Measurements from ENCODE around the gene RTP1. TPM values are rescaled to one million over a fixed set of nuclear protein-coding genes. Genes with fewer than 3 reads are reported as not detected.
"Not testable (repeated sequence)": the region's sequence is repeated elsewhere in the genome, so short reads cannot be mapped to it uniquely, and the experiment has no call there.

Gene RTP1
- total RNA-seq, 1 donor from 2014 or later: not detected

DNA sequence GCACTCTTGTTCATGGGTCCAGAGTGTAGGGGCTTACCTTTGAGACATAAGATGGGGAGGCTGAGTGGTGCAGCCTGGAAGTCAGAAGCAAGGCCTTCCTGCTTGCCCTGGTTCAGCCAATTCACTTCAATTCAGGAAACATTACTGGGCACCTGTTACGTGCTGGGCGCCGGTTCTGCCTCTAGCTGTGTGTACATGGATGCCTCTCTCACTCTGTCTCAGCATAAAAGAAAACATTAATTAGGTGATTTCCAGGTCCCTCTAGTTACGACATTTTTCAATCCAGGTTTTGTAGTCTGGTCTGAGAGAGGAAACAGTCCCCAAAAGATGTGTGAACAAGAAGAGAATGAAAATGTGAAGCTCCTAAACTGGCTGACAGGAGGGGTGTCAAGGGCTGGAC, 1.2 kb downstream of the RTP1 start:
- Mint-ChIP-seq H3K9me3 (no peaks in the 10 kb centered on the region), H3K27me3 (ENCODE audit: low read depth) (peaks cover 23% of the 10 kb centered on the region), H3K4me3 (no peak overlapping the region), H3K4me1 (no peaks in the 10 kb centered on the region), H3K27ac (no peak overlapping the region), H3K36me3 (no peaks in the 10 kb centered on the region)
- DNase-seq (ENCODE audit: low spot score in 2 of 2, unreplicated experiment in 2 of 2): no peak
- TF ChIP-seq, protein P1, sequence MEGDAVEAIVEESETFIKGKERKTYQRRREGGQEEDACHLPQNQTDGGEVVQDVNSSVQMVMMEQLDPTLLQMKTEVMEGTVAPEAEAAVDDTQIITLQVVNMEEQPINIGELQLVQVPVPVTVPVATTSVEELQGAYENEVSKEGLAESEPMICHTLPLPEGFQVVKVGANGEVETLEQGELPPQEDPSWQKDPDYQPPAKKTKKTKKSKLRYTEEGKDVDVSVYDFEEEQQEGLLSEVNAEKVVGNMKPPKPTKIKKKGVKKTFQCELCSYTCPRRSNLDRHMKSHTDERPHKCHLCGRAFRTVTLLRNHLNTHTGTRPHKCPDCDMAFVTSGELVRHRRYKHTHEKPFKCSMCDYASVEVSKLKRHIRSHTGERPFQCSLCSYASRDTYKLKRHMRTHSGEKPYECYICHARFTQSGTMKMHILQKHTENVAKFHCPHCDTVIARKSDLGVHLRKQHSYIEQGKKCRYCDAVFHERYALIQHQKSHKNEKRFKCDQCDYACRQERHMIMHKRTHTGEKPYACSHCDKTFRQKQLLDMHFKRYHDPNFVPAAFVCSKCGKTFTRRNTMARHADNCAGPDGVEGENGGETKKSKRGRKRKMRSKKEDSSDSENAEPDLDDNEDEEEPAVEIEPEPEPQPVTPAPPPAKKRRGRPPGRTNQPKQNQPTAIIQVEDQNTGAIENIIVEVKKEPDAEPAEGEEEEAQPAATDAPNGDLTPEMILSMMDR (IDR thresholded peaks at IDR 0.05; ENCODE audit: unreplicated experiment): no peak

DNA sequence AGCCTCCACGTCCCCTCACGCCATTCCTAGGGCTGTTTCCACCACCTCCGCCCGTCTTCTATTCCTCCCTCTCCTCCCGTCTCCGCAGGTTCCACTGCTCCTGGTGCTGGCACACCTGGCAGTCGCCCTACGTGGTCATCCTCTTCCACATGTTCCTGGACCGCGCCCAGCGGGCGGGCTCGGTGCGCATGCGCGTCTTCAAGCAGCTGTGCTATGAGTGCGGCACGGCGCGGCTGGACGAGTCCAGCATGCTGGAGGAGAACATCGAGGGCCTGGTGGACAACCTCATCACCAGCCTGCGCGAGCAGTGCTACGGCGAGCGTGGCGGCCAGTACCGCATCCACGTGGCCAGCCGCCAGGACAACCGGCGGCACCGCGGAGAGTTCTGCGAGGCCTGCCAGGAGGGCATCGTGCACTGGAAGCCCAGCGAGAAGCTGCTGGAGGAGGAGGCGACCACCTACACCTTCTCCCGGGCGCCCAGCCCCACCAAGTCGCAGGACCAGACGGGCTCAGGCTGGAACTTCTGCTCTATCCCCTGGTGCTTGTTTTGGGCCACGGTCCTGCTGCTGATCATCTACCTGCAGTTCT, 2.3 kb downstream of the RTP1 start:
- not testable (repeated sequence) for H3K4me1 Mint-ChIP-seq; H3K4me3 Mint-ChIP-seq; H3K9me3 Mint-ChIP-seq; H3K36me3 Mint-ChIP-seq; DNase-seq (ENCODE audit: low spot score in 2 of 2, unreplicated experiment in 2 of 2); H3K27ac Mint-ChIP-seq
- peaks cover 19% of the 10 kb centered on the region for H3K27me3 Mint-ChIP-seq (ENCODE audit: low read depth)

DNA sequence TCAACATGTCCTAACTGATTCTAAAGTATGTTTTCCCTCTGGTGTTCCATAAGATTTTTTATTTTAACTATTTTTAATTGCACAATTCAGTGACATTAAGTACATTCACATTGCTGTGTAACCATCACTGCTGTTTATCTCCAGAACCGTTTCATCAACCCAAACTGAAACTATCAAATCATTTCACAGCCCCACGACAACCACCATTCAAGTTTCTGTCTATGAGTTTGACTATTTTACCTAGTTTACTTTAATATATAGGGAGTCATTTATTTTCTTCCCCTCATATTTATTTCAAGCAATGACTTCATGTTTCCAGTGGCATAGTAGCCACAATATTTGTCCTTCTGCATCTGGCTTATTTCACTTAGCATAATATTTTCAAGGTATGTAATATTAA, 8.4 kb downstream of the RTP1 start:
- DNase-seq (ENCODE audit: low spot score in 2 of 2, unreplicated experiment in 2 of 2): no peak
- no peak overlapping the region for H3K27ac Mint-ChIP-seq
- peaks cover 25% of the 10 kb centered on the region for H3K27me3 Mint-ChIP-seq (ENCODE audit: low read depth)
- no peak overlapping the region for H3K4me3 Mint-ChIP-seq
- no peaks in the 10 kb centered on the region for H3K36me3 Mint-ChIP-seq
- no peaks in the 10 kb centered on the region for H3K4me1 Mint-ChIP-seq
- TF ChIP-seq, protein P1 (IDR thresholded peaks at IDR 0.05; ENCODE audit: unreplicated experiment): no peak
- H3K9me3 Mint-ChIP-seq: peaks cover 11% of the 10 kb centered on the region

DNA sequence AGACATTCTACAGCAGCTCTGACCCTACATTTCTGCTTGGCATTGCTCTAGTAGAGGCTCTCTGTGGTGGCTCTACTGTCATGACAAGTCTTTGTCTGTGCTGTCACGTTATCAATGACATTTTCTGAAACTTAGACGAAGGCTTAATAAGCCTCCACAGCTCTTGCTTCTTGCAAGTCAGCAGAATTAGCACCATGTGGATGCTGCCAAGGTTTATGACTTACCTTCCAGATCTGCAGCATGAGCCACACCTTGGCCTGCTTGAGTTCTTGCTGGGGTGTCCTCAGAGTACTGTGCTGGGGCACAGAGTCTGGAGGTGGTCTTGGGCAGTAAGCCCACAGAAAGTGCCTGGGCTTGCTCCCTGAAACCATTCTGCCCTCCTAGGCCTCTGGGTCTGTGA, 9.8 kb downstream of the RTP1 start:
- Mint-ChIP-seq H3K27me3 (ENCODE audit: low read depth) (peaks cover 23% of the 10 kb centered on the region), H3K36me3 (no peaks in the 10 kb centered on the region), H3K9me3 (peaks cover 11% of the 10 kb centered on the region), H3K4me3 (no peak overlapping the region), H3K4me1 (no peaks in the 10 kb centered on the region), H3K27ac (no peak overlapping the region)
- TF ChIP-seq, protein P1 (IDR thresholded peaks at IDR 0.05; ENCODE audit: unreplicated experiment): no peak
- no peak for DNase-seq (ENCODE audit: low spot score in 2 of 2, unreplicated experiment in 2 of 2)

DNA sequence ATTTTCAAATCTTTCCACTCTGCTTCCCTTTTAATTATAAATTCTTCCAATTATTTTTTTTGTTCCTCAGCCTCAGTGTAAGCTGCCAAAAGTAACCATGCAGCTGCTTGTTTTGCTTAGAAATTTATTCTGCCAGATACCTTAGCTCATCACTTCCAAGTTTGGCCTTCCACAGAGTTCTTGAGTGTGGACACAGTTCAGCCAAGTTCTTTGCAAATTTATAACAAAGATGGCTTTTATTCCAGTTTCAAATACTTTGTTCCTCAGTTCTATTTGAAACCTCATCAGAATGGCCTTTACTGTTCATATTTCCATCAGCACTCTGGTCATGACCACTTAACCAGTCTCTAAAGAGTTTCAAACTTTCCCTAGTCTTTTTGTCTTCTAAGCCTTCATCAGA, 10.3 kb downstream of the RTP1 start:
- Mint-ChIP-seq H3K4me3 (no peak overlapping the region), H3K27ac (no peak overlapping the region), H3K9me3 (peaks cover 11% of the 10 kb centered on the region), H3K4me1 (no peaks in the 10 kb centered on the region), H3K27me3 (ENCODE audit: low read depth) (peaks cover 19% of the 10 kb centered on the region), H3K36me3 (no peaks in the 10 kb centered on the region)
- TF ChIP-seq, protein P1 (IDR thresholded peaks at IDR 0.05; ENCODE audit: unreplicated experiment): no peak
- no peak for DNase-seq (ENCODE audit: low spot score in 2 of 2, unreplicated experiment in 2 of 2)

DNA sequence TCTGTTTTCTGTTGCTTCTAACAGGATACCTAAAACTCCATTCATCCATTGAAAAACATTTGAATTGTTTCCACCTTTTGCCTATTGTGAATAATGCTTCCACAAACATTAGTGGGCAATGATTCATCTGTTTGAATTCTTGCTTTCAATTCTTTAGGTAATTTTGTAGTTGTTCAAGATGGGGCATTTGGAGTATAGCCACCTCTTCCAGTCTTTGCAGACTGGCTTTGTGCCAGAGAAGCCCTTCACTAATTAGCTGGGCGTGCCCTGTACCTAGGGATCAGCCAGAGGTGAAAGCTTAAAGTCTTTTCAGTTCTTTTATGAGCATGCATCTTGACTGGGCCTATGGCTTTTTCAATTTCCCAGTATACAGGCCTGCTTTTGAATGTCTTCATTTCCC, 10.9 kb downstream of the RTP1 start:
- DNase-seq (ENCODE audit: low spot score in 2 of 2, unreplicated experiment in 2 of 2): no peak

More for the DNA sequence above, 10.9 kb downstream of the RTP1 start:
- Mint-ChIP-seq H3K4me1 (no peaks in the 10 kb centered on the region), H3K27me3 (ENCODE audit: low read depth) (peaks cover 14% of the 10 kb centered on the region), H3K4me3 (no peak overlapping the region), H3K27ac (no peak overlapping the region), H3K36me3 (no peaks in the 10 kb centered on the region), H3K9me3 (peaks cover 11% of the 10 kb centered on the region)
- TF ChIP-seq, protein P1 (IDR thresholded peaks at IDR 0.05; ENCODE audit: unreplicated experiment): no peak

Measured in mesothelial cell of epicardium (in vitro differentiated cells).